GM19463 (cell line): Measurements from ENCODE around the gene LIPG.
"Not testable (repeated sequence)": the region's sequence is repeated elsewhere in the genome, so short reads cannot be mapped to it uniquely, and the experiment has no call there.

Experiments used
- ATAC-seq: cut with Tn5 transposase; IDR thresholded peaks from one replicate; pipeline ENCODE4 v1.9.1; 2021; ENCODE audit warnings: mild to moderate bottlenecking, moderate library complexity; ENCODE audit not compliant: unreplicated experiment

The LIPG gene

GRCh38 chr18:49546278-49546677, 15.6 kb upstream of the LIPG start:
- ATAC-seq = no peak

- no peak for ATAC-seq
These were observed 15.1 kb upstream of the LIPG start for GRCh38 chr18:49546719-49547273.

- ATAC-seq = no peak
These were observed 14.2 kb upstream of the LIPG start for GRCh38 chr18:49547701-49548100.

- ATAC-seq = no peak
These were observed 13.6 kb upstream of the LIPG start for GRCh38 chr18:49548229-49548636.

- no peak for ATAC-seq
These were observed 11.1 kb upstream of the LIPG start for GRCh38 chr18:49550621-49551339.

- ATAC-seq = no peak
These were observed 8.9 kb upstream of the LIPG start for GRCh38 chr18:49553003-49553402.

- no peak for ATAC-seq
These were observed 6.2 kb upstream of the LIPG start for GRCh38 chr18:49555641-49556040.

GRCh38 chr18:49558356-49558755, 3.5 kb upstream of the LIPG start:
- no peak for ATAC-seq

GRCh38 chr18:49559326-49559931, 2.4 kb upstream of the LIPG start:
- not testable (repeated sequence) for ATAC-seq

- no peak for ATAC-seq
These were observed 1.6 kb upstream of the LIPG start for GRCh38 chr18:49560277-49560623.

GRCh38 chr18:49560624-49561288, 1.1 kb upstream of the LIPG start:
- no peak for ATAC-seq

- no peak for ATAC-seq
These were observed 748 bp downstream of the LIPG start for GRCh38 chr18:49562481-49563129.

- ATAC-seq = no peak
These were observed 1.3 kb downstream of the LIPG start for GRCh38 chr18:49563130-49563540.

- ATAC-seq = no peak
These were observed 2.1 kb downstream of the LIPG start for GRCh38 chr18:49563701-49564517.

GRCh38 chr18:49564518-49564834, 2.6 kb downstream of the LIPG start:
- ATAC-seq = no peak

GRCh38 chr18:49565101-49565500, 3.2 kb downstream of the LIPG start:
- ATAC-seq = no peak

GRCh38 chr18:49565612-49566011, 3.8 kb downstream of the LIPG start:
- ATAC-seq = no peak

- ATAC-seq = no peak
These were observed 4.4 kb downstream of the LIPG start for GRCh38 chr18:49566217-49566770.

- no peak for ATAC-seq
These were observed 5.1 kb downstream of the LIPG start for GRCh38 chr18:49566985-49567384.

- no peak for ATAC-seq
These were observed 7.9 kb downstream of the LIPG start for GRCh38 chr18:49569724-49570123.
